ENCODE data around the gene RAD51B.

Gene RAD51B

GRCh38 chr14:68211886-68212285 is 392.3 kb downstream of the RAD51B start:
- H3K27me3 ChIP-seq (ENCODE audit: control insufficient read depth, insufficient read depth, low read length) = no peaks in the 10 kb centered on the region
- no peak overlapping the region for H3K9ac ChIP-seq
- no peak overlapping the region for H3K4me3 ChIP-seq (ENCODE audit: low read depth, low read length)
- no peaks in the 10 kb centered on the region for H3K9me3 ChIP-seq (ENCODE audit: control insufficient read depth, low read length)
- H3K79me2 ChIP-seq = no peaks in the 10 kb centered on the region
- H2AFZ ChIP-seq = no peak overlapping the region
- TF ChIP-seq, protein P1, sequence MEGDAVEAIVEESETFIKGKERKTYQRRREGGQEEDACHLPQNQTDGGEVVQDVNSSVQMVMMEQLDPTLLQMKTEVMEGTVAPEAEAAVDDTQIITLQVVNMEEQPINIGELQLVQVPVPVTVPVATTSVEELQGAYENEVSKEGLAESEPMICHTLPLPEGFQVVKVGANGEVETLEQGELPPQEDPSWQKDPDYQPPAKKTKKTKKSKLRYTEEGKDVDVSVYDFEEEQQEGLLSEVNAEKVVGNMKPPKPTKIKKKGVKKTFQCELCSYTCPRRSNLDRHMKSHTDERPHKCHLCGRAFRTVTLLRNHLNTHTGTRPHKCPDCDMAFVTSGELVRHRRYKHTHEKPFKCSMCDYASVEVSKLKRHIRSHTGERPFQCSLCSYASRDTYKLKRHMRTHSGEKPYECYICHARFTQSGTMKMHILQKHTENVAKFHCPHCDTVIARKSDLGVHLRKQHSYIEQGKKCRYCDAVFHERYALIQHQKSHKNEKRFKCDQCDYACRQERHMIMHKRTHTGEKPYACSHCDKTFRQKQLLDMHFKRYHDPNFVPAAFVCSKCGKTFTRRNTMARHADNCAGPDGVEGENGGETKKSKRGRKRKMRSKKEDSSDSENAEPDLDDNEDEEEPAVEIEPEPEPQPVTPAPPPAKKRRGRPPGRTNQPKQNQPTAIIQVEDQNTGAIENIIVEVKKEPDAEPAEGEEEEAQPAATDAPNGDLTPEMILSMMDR (IDR thresholded peaks at IDR 0.05) = no peak
- no peaks in the 10 kb centered on the region for H3K36me3 ChIP-seq (ENCODE audit: control insufficient read depth, insufficient read depth, low read length)
- H3K4me2 ChIP-seq (ENCODE audit: low read length) = no peak overlapping the region
- no peak overlapping the region for H3K27ac ChIP-seq
- H3K4me1 ChIP-seq = peaks cover 4% of the 10 kb centered on the region

- Histone ChIP-seq H3K4me3 (ENCODE audit: low read depth, low read length) (no peak overlapping the region), H2AFZ (no peak overlapping the region), H3K4me2 (ENCODE audit: low read length) (no peak overlapping the region), H3K36me3 (ENCODE audit: control insufficient read depth, insufficient read depth, low read length) (no peaks in the 10 kb centered on the region), H3K9me3 (ENCODE audit: control insufficient read depth, low read length) (no peaks in the 10 kb centered on the region), H3K4me1 (peaks cover 4% of the 10 kb centered on the region), H3K9ac (no peak overlapping the region), H3K27me3 (ENCODE audit: control insufficient read depth, insufficient read depth, low read length) (no peaks in the 10 kb centered on the region), H3K27ac (no peak overlapping the region), H3K79me2 (no peaks in the 10 kb centered on the region)
- TF ChIP-seq, protein P1 (IDR thresholded peaks at IDR 0.05) = no peak
These were observed 392.8 kb downstream of the RAD51B start for GRCh38 chr14:68212361-68212760.

DNA sequence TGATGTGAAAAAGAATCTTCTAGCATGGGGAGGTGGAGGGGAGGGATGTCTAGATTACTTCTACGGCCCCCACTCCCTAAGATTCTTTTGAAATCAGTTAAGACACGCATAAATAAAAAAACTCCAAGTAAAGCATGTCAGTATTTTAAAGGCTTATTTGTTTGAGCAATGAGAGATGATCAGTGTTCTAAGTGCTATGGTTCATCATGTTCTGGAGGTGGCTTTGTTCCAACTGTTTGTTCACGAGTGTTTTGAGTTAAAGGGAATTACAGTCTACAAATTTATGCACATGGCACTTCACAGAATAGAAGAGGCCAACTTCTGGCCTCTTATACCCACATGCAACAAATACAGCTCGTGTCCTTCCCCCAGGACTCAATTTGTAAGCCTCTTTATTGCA is 394.9 kb downstream of the RAD51B start:
- Histone ChIP-seq H3K4me2 (ENCODE audit: low read length) (no peak overlapping the region), H2AFZ (no peak overlapping the region), H3K36me3 (ENCODE audit: control insufficient read depth, insufficient read depth, low read length) (no peaks in the 10 kb centered on the region), H3K27me3 (ENCODE audit: control insufficient read depth, insufficient read depth, low read length) (no peaks in the 10 kb centered on the region), H3K4me1 (peaks cover 4% of the 10 kb centered on the region), H3K9ac (no peak overlapping the region), H3K79me2 (no peaks in the 10 kb centered on the region), H3K4me3 (ENCODE audit: low read depth, low read length) (no peak overlapping the region), H3K27ac (no peak overlapping the region), H3K9me3 (ENCODE audit: control insufficient read depth, low read length) (no peaks in the 10 kb centered on the region)
- TF ChIP-seq, protein P1 (IDR thresholded peaks at IDR 0.05) = no peak

GRCh38 chr14:68215629-68216028 is 396.1 kb downstream of the RAD51B start:
- TF ChIP-seq, protein P1 (IDR thresholded peaks at IDR 0.05) = no peak
- no peaks in the 10 kb centered on the region for H3K9me3 ChIP-seq (ENCODE audit: control insufficient read depth, low read length)
- H3K27me3 ChIP-seq (ENCODE audit: control insufficient read depth, insufficient read depth, low read length) = no peaks in the 10 kb centered on the region
- no peak overlapping the region for H2AFZ ChIP-seq
- H3K4me3 ChIP-seq (ENCODE audit: low read depth, low read length) = no peak overlapping the region
- H3K4me1 ChIP-seq = peaks cover 4% of the 10 kb centered on the region
- H3K27ac ChIP-seq = no peak overlapping the region
- H3K4me2 ChIP-seq (ENCODE audit: low read length) = no peak overlapping the region
- no peaks in the 10 kb centered on the region for H3K79me2 ChIP-seq
- no peaks in the 10 kb centered on the region for H3K36me3 ChIP-seq (ENCODE audit: control insufficient read depth, insufficient read depth, low read length)
- H3K9ac ChIP-seq = no peak overlapping the region

- H3K79me2 ChIP-seq = no peaks in the 10 kb centered on the region
- H3K27me3 ChIP-seq (ENCODE audit: control insufficient read depth, insufficient read depth, low read length) = no peaks in the 10 kb centered on the region
- no peaks in the 10 kb centered on the region for H3K36me3 ChIP-seq (ENCODE audit: control insufficient read depth, insufficient read depth, low read length)
- no peak overlapping the region for H3K4me2 ChIP-seq (ENCODE audit: low read length)
- TF ChIP-seq, protein P1 (IDR thresholded peaks at IDR 0.05) = no peak
- H3K9ac ChIP-seq = no peak overlapping the region
- no peak overlapping the region for H3K27ac ChIP-seq
- H3K9me3 ChIP-seq (ENCODE audit: control insufficient read depth, low read length) = no peaks in the 10 kb centered on the region
- H3K4me3 ChIP-seq (ENCODE audit: low read depth, low read length) = no peak overlapping the region
- no peaks in the 10 kb centered on the region for H3K4me1 ChIP-seq
- no peak overlapping the region for H2AFZ ChIP-seq
These were observed 396.5 kb downstream of the RAD51B start for GRCh38 chr14:68216079-68216478.

All from parathyroid adenoma (tissue), 2 donors.